ENCODE data around the gene FBXO46.

The FBXO46 gene

GRCh38 chr19:45681391-45682015 lies 49.2 kb downstream of the FBXO46 start:
- peak; percentile 81 for DNase-seq (ENCODE audit: low read depth)

- DNase-seq (ENCODE audit: low read depth), result peak; percentile 58
Measured at GRCh38 chr19:45677351-45678230, 53.1 kb downstream of the FBXO46 start.

GRCh38 chr19:45676851-45677263 lies 53.8 kb downstream of the FBXO46 start:
- DNase-seq (ENCODE audit: low read depth), result peak; percentile 28

- no peak for DNase-seq (ENCODE audit: low read depth)
Measured at GRCh38 chr19:45674946-45675345, 55.8 kb downstream of the FBXO46 start.

DNA sequence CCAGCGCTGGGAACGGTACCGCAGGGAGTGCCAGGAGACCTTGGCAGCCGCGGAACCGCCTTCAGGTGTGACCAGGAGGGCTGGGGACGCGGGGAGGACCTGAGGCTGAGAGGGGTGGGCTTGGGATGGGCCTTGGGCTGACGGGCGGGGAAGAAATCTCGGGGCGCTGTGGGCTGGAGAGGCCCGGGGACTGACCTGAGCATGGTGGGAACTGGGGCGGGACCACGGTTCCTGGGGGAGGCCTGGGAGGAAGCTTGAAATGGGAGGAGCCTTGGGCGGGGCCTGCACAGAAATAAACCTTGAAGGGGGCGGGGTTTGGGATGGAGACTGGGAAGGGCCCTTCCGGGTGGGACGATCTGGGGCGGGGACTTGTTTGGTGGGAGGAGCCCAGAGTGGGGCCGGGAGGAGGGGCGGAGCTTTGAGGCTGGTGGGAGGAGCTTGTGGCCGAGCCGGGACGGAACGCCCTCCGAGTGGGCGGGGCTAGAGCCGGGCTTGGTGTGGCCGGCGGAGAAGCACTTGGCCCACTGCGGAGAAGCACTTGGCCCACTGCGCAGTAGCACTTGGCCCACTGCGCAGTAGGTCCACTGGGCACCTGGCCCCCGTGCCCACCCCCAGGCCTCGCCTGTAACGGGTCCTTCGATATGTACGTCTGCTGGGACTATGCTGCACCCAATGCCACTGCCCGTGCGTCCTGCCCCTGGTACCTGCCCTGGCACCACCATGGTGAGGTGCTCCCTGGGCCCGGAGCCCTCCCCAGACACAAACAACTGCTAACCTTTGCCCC lies 59.8 kb downstream of the FBXO46 start:
- DNase-seq (ENCODE audit: low read depth), result peak; percentile 30

DNA sequence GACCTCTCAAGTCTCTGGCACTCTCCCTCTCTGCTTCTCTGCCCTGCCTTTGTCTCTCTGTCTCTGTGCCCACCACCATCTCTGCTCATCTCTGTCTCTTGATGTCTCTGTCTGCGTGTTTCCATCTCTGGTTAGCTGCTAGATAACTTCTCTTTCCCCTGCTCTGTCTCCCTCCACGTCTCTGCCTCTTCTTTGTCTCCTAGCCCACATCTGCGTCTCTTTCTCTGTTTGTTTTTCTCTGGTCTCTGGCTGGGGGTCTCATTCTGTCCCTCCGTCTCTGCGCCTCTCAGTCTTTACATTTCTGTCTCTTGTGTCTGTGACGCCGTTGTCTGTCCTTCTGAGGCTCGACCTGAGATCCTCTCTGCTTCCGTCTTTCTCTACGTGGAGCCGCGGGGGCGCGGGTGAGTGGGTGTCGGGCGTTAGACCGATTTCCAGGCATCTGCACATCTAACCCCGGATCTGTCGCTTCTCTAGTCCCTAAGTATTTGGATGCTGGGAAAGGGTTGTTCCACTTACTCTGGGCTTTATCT lies 62.3 kb downstream of the FBXO46 start:
- no peak for DNase-seq (ENCODE audit: low read depth)

GRCh38 chr19:45667620-45668341 lies 62.9 kb downstream of the FBXO46 start, which contains the start of gene GIPR:
Gene GIPR, plus strand, starts transcription at chr19:45668221. Its CDS starts 1,300 bp downstream, at chr19:45669521.
- peak; percentile 39 for DNase-seq (ENCODE audit: low read depth)

DNA sequence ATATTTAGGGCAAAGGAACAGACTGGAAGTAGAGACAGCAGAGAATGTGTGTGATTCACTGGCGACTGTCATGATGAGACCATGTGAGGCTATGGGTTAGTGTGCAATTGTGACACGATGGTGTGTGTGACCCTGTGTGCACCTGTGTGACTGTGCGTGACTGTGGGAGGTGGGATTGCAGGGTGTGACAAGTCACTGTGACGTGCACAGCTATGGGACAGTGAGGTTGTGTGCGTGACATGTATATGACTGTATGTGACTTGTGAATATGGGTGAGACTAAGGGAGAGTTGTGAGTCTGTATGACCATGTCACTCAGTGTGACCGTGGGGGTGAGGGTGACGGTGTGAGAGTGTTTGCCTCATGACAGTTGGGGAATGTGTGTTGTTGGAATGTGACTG lies 66.1 kb downstream of the FBXO46 start:
- DNase-seq (ENCODE audit: low read depth), result no peak

GRCh38 chr19:45663800-45664199 lies 66.9 kb downstream of the FBXO46 start:
- no peak for DNase-seq (ENCODE audit: low read depth)

DNA sequence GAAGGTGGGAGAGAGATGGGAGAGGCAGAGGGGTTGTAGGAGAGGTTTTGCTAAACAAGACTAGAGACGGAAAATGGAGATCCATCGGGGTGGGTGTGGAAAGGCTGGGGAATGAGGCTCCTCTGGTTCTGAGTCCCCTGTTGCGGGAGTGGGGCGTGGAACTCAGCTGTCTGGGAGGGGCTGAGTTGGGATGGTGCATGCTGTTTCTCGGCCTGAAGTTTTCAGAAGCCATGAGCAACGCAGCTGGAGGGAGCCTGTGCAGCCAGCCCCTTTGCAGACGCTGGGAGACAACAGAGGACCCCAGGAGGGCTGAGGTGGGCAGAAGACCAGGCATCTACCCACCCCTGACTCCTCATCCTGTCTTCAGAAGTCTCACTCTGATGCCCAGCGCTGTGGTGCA lies 70.1 kb downstream of the FBXO46 start:
- no peak for DNase-seq (ENCODE audit: low read depth)
